Spleen (tissue), 11 donors: ENCODE measurements around the gene FOXE3. TPM values are rescaled to one million over a fixed set of nuclear protein-coding genes. Genes with fewer than 3 reads are reported as not detected.
"Not testable (repeated sequence)": the region's sequence is repeated elsewhere in the genome, so short reads cannot be mapped to it uniquely, and the experiment has no call there.

Source experiments
- DNase-seq: peaks from one replicate; pipeline ENCODE4 v3.0.0-alpha.2; 2020
- H3K27ac ChIP-seq, 8 donors: fragments of 200-600 bp; sonication (generic) in 7 of 8; 1 replicate in 4 of 8; 2 replicates in 4 of 8; pipeline versions ENCODE4 v1.5.0 to v1.8.0; 2016 to 2021; ENCODE audit warnings: inconsistent platforms in 4 of 8, mild to moderate bottlenecking in 4 of 8, moderate library complexity in 1 of 8
- H3K27me3 ChIP-seq, 7 donors: fragments of 200-600 bp; sonication (generic) in 6 of 7; replicated peaks in 1 of 7; 1 replicate in 4 of 7; 2 replicates in 3 of 7; pipeline versions ENCODE4 v1.5.0 to v1.8.0; 2016 to 2021; ENCODE audit warnings: inconsistent platforms in 3 of 7, mild to moderate bottlenecking in 1 of 7
- H3K36me3 ChIP-seq, 6 donors: fragments of 200-600 bp; sonication (generic) in 5 of 6; 1 replicate in 4 of 6; 2 replicates in 2 of 6; pipeline versions ENCODE4 v1.5.0 to v1.8.0; 2016 to 2021; ENCODE audit warnings: inconsistent platforms in 2 of 6
- H3K4me1 ChIP-seq, 6 donors: fragments of 200-600 bp; sonication (generic) in 5 of 6; 1 replicate in 3 of 6; 2 replicates in 3 of 6; pipeline versions ENCODE4 v1.5.0 to v1.8.0; 2016 to 2021; ENCODE audit warnings: inconsistent platforms in 3 of 6
- H3K4me3 ChIP-seq, 8 donors: fragments of 200-600 bp; sonication (generic) in 7 of 8; 1 replicate in 4 of 8; 2 replicates in 4 of 8; pipeline versions ENCODE4 v1.5.0 to v1.8.0; 2016 to 2021; ENCODE audit warnings: inconsistent platforms in 4 of 8, mild to moderate bottlenecking in 4 of 8, moderate library complexity in 2 of 8
- H3K9me3 ChIP-seq, 8 donors: fragments of 200-600 bp; sonication (generic) in 7 of 8; 1 replicate in 4 of 8; 2 replicates in 4 of 8; pipeline versions ENCODE4 v1.5.0 to v1.8.0; 2016 to 2021; ENCODE audit warnings: inconsistent platforms in 4 of 8
- CTCF ChIP-seq, 11 experiments: fragments of 200-600 bp in 7 of 11; fragments of 450-650 bp in 4 of 11; sonication (generic) in 4 of 11; IDR thresholded peaks in 8 of 11; conservative IDR thresholded peaks in 3 of 11; 1 replicate in 7 of 11; 2 replicates in 4 of 11; pipeline versions ENCODE4 v1.4.0 to v1.8.0; 2016 to 2021; ENCODE audit warnings: antibody characterized with exemption in 11 of 11, inconsistent platforms in 4 of 11, mild to moderate bottlenecking in 1 of 11
- POLR2A ChIP-seq, 3 donors: fragments of 450-650 bp; IDR thresholded peaks; one replicate each; pipeline ENCODE4 v1.5.1; 2017; ENCODE audit warnings: antibody characterized with exemption in 3 of 3, mild to moderate bottlenecking in 1 of 3
- POLR2AphosphoS5 ChIP-seq, 3 donors: sonication (generic); formaldehyde crosslinking; IDR thresholded peaks; one replicate each; pipeline ENCODE4 v1.5.1; 2017; ENCODE audit warnings: antibody characterized with exemption in 3 of 3
- WGBS, 5 donors: extraction: QIAGEN DNeasy Blood & Tissue Kit in 3 of 5; methylation state at CpG; one replicate each; pipeline versions ENCODE4 v1.1.5 to v1.1.7; 2013 to 2018; 5-methylcytosine and 5-hydroxymethylcytosine counted together
- intact Hi-C: fragments of 100-400 bp; cut with DNase I; formaldehyde crosslinking; loops from one replicate; pipeline ENCODE4 v1.15.0; 2023; ENCODE audit warnings: low total_unique reads
- polyA plus RNA-seq, 3 donors: library from polyadenylated mRNA; stranded (reverse); fragments of 200-250 nt; gene quantifications; one replicate each; pipeline ENCODE4 v1.2.1, GENCODE V29; 2013
- total RNA-seq, 7 donors: library from RNA; depleted of rRNA in 3 of 7; stranded (reverse); fragments of >200 nt in 3 of 7; fragmentation: NEBNext Ultra II Directional in 4 of 7; extraction: Animal tissue kit (Norgen Biotek cat#: 25700) in 4 of 7; gene quantifications; one replicate each; pipeline versions ENCODE4 v1.1.0 to v1.2.1, GENCODE V29; 2016 to 2021
- donor health status: healthy with polysubstance abuse.
- donor health status: DM: no; HTN: no; CAD: no; lungs with moderate emphysema.
- donor health status: DM: no; HTN: no; CAD: no.
- donor health status: Bipolar disorder and iron deficiency.
- donor health status: healthy.
- donor health status: DM: no; HTN: no; CAD: no.
- donor health status: DM: yes; HTN: yes; CAD: no.

FOXE3 gene
- total and polyA plus RNA-seq, 10 donors, result not detected

- no peak for DNase-seq
- peaks cover 0 to 97% (median 56%) of the 10 kb centered on the region in 7 donors for H3K27me3 ChIP-seq
- no peaks in the 10 kb centered on the region for H3K9me3 ChIP-seq
- peaks cover 0 to 15% (median 0%) of the 10 kb centered on the region in 6 donors for H3K4me1 ChIP-seq
- intact Hi-C loops, result no loop called here
- TF ChIP-seq POLR2A (IDR thresholded peaks at IDR 0.05), result no peak
- TF ChIP-seq CTCF (IDR thresholded peaks at IDR 0.05 in 8 of 11, conservative IDR thresholded peaks at IDR 0.05 in 3 of 11), result no peak
- TF ChIP-seq POLR2AphosphoS5 (IDR thresholded peaks at IDR 0.05), result no peak
- H3K27ac ChIP-seq, result no peak overlapping the region
- WGBS, 5 donors, result 53 to 77% (median 56%) methylated on average over 3 to 4 of the region's 4 CpGs
- H3K36me3 ChIP-seq, result no peaks in the 10 kb centered on the region
- H3K4me3 ChIP-seq, result no peak overlapping the region
These were observed 34.5 kb downstream of the FOXE3 start for GRCh38 chr1:47450606-47451005.

- intact Hi-C loops, result no loop called here
- no peak for TF ChIP-seq POLR2AphosphoS5 (IDR thresholded peaks at IDR 0.05)
- TF ChIP-seq POLR2A (IDR thresholded peaks at IDR 0.05), result no peak
- no peak for TF ChIP-seq CTCF (IDR thresholded peaks at IDR 0.05 in 8 of 11, conservative IDR thresholded peaks at IDR 0.05 in 3 of 11)
- Histone ChIP-seq H3K4me1 (peaks cover 0 to 14% (median 0%) of the 10 kb centered on the region in 6 donors), H3K36me3 (no peaks in the 10 kb centered on the region), H3K27ac (no peak overlapping the region), H3K4me3 (no peak overlapping the region), H3K27me3 (peaks cover 0 to 91% (median 38%) of the 10 kb centered on the region in 7 donors), H3K9me3 (no peaks in the 10 kb centered on the region)
- no peak for DNase-seq
- 78 to 88% (median 85%) methylated on average over 1 of the region's 1 CpG for WGBS, 5 donors
These were observed 36.3 kb downstream of the FOXE3 start for GRCh38 chr1:47452426-47452825.

GRCh38 chr1:47453910-47454309, 37.8 kb downstream of the FOXE3 start:
- intact Hi-C loops, H3K27ac ChIP-seq, DNase-seq, H3K4me3 ChIP-seq, H3K9me3 ChIP-seq, H3K36me3 ChIP-seq: not testable (repeated sequence)
- H3K27me3 ChIP-seq, result peaks cover 0 to 91% (median 29%) of the 10 kb centered on the region in 7 donors
- H3K4me1 ChIP-seq, result peaks cover 0 to 14% (median 0%) of the 10 kb centered on the region in 6 donors
- 62 to 71% (median 70%) methylated on average over 2 of the region's 2 CpGs for WGBS, 5 donors

- 66 to 79% (median 73%) methylated on average over 4 of the region's 4 CpGs for WGBS, 5 donors
- Histone ChIP-seq H3K36me3 (no peaks in the 10 kb centered on the region), H3K9me3 (no peaks in the 10 kb centered on the region), H3K4me1 (no peaks in the 10 kb centered on the region), H3K27ac (no peak overlapping the region), H3K4me3 (no peak overlapping the region), H3K27me3 (peaks cover 0 to 91% (median 20%) of the 10 kb centered on the region in 7 donors)
- no peak for TF ChIP-seq CTCF (IDR thresholded peaks at IDR 0.05 in 8 of 11, conservative IDR thresholded peaks at IDR 0.05 in 3 of 11)
- no peak for TF ChIP-seq POLR2AphosphoS5 (IDR thresholded peaks at IDR 0.05)
- TF ChIP-seq POLR2A (IDR thresholded peaks at IDR 0.05), result no peak
- intact Hi-C loops, result no loop called here
- DNase-seq, result no peak
These were observed 40.2 kb downstream of the FOXE3 start for GRCh38 chr1:47456250-47456649.

GRCh38 chr1:47457547-47457946, 41.5 kb downstream of the FOXE3 start:
- H3K9me3 ChIP-seq, H3K4me3 ChIP-seq, H3K36me3 ChIP-seq, DNase-seq, intact Hi-C loops, H3K4me1 ChIP-seq, H3K27ac ChIP-seq: not testable (repeated sequence)
- WGBS, 5 donors, result 82 to 90% (median 87%) methylated on average over 13 to 16 of the region's 16 CpGs
- H3K27me3 ChIP-seq, result peaks cover 0 to 91% (median 24%) of the 10 kb centered on the region in 7 donors
